IMR-90 (cell line): ENCODE results near the gene AKAP5. TPM values are rescaled to one million over a fixed set of nuclear protein-coding genes. Genes with fewer than 3 reads are reported as not detected.

Experiments
- ATAC-seq: fragments of 200-7000 bp; cut with Tn5 transposase; 2 replicates; pipeline ENCODE4 v1.9.1; 2020; ENCODE audit warnings: low read depth, mild to moderate bottlenecking, moderate library complexity
- BruUV-seq: library from RNA; stranded (reverse); fragments of 400-500 nt; replicated peaks from 2 replicates; lab custom pipeline; 2021; lab: Mats Ljungman, UMichigan
- CTCF ChIA-PET: fragments of 300-600 bp; formaldehyde crosslinking; extraction: SDS; loops from one replicate; lab custom pipeline; 2021; ENCODE audit warnings: antibody characterized with exemption; lab: Yijun Ruan, JAX
- POLR2A ChIA-PET: fragments of 300-600 bp; sonication (Branson Sonifier 250); formaldehyde crosslinking; loops from one replicate; lab custom pipeline; 2022; ENCODE audit warnings: antibody characterized with exemption; ENCODE audit not compliant: unreplicated experiment; lab: Charles Lee
- DNase-seq: peaks from one replicate; pipeline ENCODE4 v3.0.0; 2013
- H2AFZ ChIP-seq: replicated peaks from 2 replicates; pipeline ENCODE3; 2013; ENCODE audit warnings: low read length, mild to moderate bottlenecking; ENCODE audit not compliant: poor library complexity
- H2AK5ac ChIP-seq: 2 replicates; pipeline ENCODE4 v1.6.1; 2013; ENCODE audit warnings: low read depth, low read length, inconsistent platforms
- H2AK9ac ChIP-seq: replicated peaks from 2 replicates; pipeline ENCODE3; 2013; ENCODE audit warnings: mild to moderate bottlenecking, low read depth, low read length, moderate library complexity; ENCODE audit not compliant: poor library complexity
- H2BK120ac ChIP-seq: 2 replicates; pipeline ENCODE4 v1.6.1; 2013; ENCODE audit warnings: low read depth, low read length, inconsistent platforms
- H2BK15ac ChIP-seq: 3 replicates; pipeline ENCODE4 v1.6.1; 2013; ENCODE audit warnings: low read depth, low read length, inconsistent platforms
- H2BK20ac ChIP-seq: 2 replicates; pipeline ENCODE4 v1.6.1; 2013; ENCODE audit warnings: low read depth, mild to moderate bottlenecking, inconsistent platforms, low read length, moderate library complexity
- H2BK5ac ChIP-seq: 2 replicates; pipeline ENCODE4 v1.6.1; 2013; ENCODE audit warnings: mild to moderate bottlenecking, low read depth, low read length, inconsistent platforms; ENCODE audit not compliant: poor library complexity, severe bottlenecking
- H3K14ac ChIP-seq: replicated peaks from 2 replicates; pipeline ENCODE4 v1.6.1; 2013; ENCODE audit warnings: low read depth, low read length, inconsistent platforms
- H3K18ac ChIP-seq: 2 replicates; pipeline ENCODE4 v1.6.1; 2013; ENCODE audit warnings: low read depth, low read length, control low read depth
- H3K23ac ChIP-seq: 2 replicates; pipeline ENCODE4 v1.6.1; 2013; ENCODE audit warnings: low read depth, low read length, inconsistent platforms
- H3K27ac ChIP-seq: 2 replicates; pipeline ENCODE4 v1.5.1; 2013; ENCODE audit warnings: mild to moderate bottlenecking, control low read depth, low read length; ENCODE audit not compliant: insufficient read depth
- H3K27me3 ChIP-seq: 2 replicates; pipeline ENCODE4 v1.6.1; 2013; ENCODE audit warnings: low read length; ENCODE audit not compliant: control insufficient read depth, insufficient read depth
- H3K36me3 ChIP-seq: 2 replicates; pipeline ENCODE4 v1.6.1; 2013; ENCODE audit warnings: low read length, mixed read lengths; ENCODE audit not compliant: control insufficient read depth, insufficient read depth
- H3K4ac ChIP-seq: 2 replicates; pipeline ENCODE4 v1.6.1; 2013; ENCODE audit warnings: low read depth, low read length, inconsistent platforms
- H3K4me1 ChIP-seq: 2 replicates; pipeline ENCODE4 v1.6.1; 2013; ENCODE audit warnings: low read length, mixed read lengths; ENCODE audit not compliant: control insufficient read depth, insufficient read depth
- H3K4me2 ChIP-seq: 2 replicates; pipeline ENCODE4 v1.6.1; 2013; ENCODE audit warnings: low read depth, mild to moderate bottlenecking, control low read depth, low read length, moderate library complexity
- H3K4me3 ChIP-seq: 2 replicates; pipeline ENCODE4 v1.5.1; 2013; ENCODE audit warnings: low read depth, mild to moderate bottlenecking, control low read depth, low read length, moderate library complexity; ENCODE audit not compliant: insufficient read depth
- H3K56ac ChIP-seq: 2 replicates; pipeline ENCODE4 v1.6.1; 2013; ENCODE audit warnings: low read length, inconsistent platforms; ENCODE audit not compliant: insufficient read depth; ENCODE audit errors: extremely low read depth
- H3K79me1 ChIP-seq, 2 experiments: 2 replicates each; pipeline ENCODE4 v1.6.1; 2013; ENCODE audit warnings: low read length in 2 of 2, inconsistent platforms in 1 of 2, low read depth in 1 of 2
- H3K9ac ChIP-seq: 2 replicates; pipeline ENCODE4 v1.6.1; 2013; ENCODE audit warnings: low read depth, low read length, control low read depth
- H3K9me1 ChIP-seq: 2 replicates; pipeline ENCODE4 v1.6.1; 2013; ENCODE audit warnings: low read length, inconsistent platforms; ENCODE audit not compliant: insufficient read depth
- H3K9me3 ChIP-seq: 2 replicates; pipeline ENCODE4 v1.6.1; 2013; ENCODE audit warnings: low read length; ENCODE audit not compliant: control insufficient read depth, insufficient read depth
- H4K20me1 ChIP-seq: 2 replicates; pipeline ENCODE4 v1.6.1; 2013; ENCODE audit warnings: low read length, inconsistent platforms; ENCODE audit not compliant: insufficient read depth
- H4K5ac ChIP-seq: 2 replicates; pipeline ENCODE4 v1.6.1; 2013; ENCODE audit warnings: mild to moderate bottlenecking, low read depth, low read length, control low read depth
- H4K8ac ChIP-seq, 2 experiments: 2 replicates each; pipeline ENCODE4 v1.6.1; 2013; ENCODE audit warnings: low read depth in 2 of 2, low read length in 2 of 2, control low read depth in 1 of 2, inconsistent platforms in 1 of 2
- H4K91ac ChIP-seq: 2 replicates; pipeline ENCODE4 v1.6.1; 2013; ENCODE audit warnings: low read depth, low read length, inconsistent platforms; ENCODE audit not compliant: insufficient read depth
- CEBPB ChIP-seq: IDR thresholded peaks from 2 replicates; pipeline ENCODE4 v1.6.1; 2012; ENCODE audit warnings: low read depth, low read length, improper control_type of control experiment
- FOS ChIP-seq: fragments of 150-350 bp; IDR thresholded peaks from 2 replicates; pipeline ENCODE4 v1.6.1; 2016; ENCODE audit warnings: low read depth, low read length
- WGBS, 2 experiments: methylation state at CpG; one replicate each; pipeline versions ENCODE4 v1.1.5 to v1.1.7; 2013; ENCODE audit warnings: missing lambda C conversion rate in 2 of 2; ENCODE audit not compliant: insufficient read length in 1 of 2; ENCODE audit errors: extremely low coverage in 2 of 2; 5-methylcytosine and 5-hydroxymethylcytosine counted together
- dilution Hi-C: fragments of 300-500 bp; cut with HindIII; formaldehyde crosslinking; loops from one replicate; pipeline ENCODE4 v1.14.3; 2018; ENCODE audit warnings: low sequenced_read_pairs; ENCODE audit not compliant: unreplicated experiment
- in situ Hi-C: fragments of 300-500 bp; cut with MboI; formaldehyde crosslinking; loops from 3 replicates; pipeline ENCODE4 v1.14.3; 2019; ENCODE audit warnings: low sequenced_read_pairs, inconsistent platforms, mixed read lengths
- intact Hi-C: fragments of 100-400 bp; cut with micrococcal nuclease; formaldehyde crosslinking; loops from 2 replicates; pipeline ENCODE4 v1.10.0; 2022
- polyA plus RNA-seq, 3 experiments: library from polyadenylated mRNA; depleted of rRNA; stranded (reverse); fragments of >200 nt; gene quantifications; 2 replicates each; pipeline ENCODE4 v1.2.3, GENCODE V29; 2012; ENCODE audit warnings: low replicate concordance in 1 of 3
- total RNA-seq: library from RNA; depleted of rRNA; stranded (reverse); fragments of >200 nt; gene quantifications from 2 replicates; pipeline ENCODE4 v1.2.3, GENCODE V29; 2012

Gene AKAP5
- total and polyA plus RNA-seq, 2 of the 4 experiments (the other 2 are of a cell fraction) = 0.21 to 0.72 TPM

DNA sequence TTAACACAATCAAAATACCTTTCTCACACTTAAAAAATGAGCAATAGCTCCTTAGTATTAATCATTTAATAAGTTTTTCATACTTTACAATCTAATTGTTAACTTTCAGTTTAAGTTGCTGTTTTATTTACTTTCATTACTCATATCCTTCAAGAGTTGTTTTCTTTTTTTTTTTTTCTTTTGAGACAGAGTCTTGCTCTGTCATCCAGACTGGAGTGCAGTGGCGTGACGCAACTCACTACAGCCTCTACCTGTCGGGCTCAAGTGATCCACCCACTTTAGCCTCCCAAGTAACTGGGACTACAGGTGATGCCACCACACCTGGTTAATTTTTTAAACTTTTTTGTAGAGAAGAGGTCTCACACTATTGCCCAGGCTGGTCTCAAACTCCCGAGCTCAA is 55.4 kb downstream of the AKAP5 start:
- no peak overlapping the region for H2BK20ac ChIP-seq
- intact Hi-C loops = no loop called here
- H4K8ac ChIP-seq = no peak overlapping the region
- in situ Hi-C loops = no loop called here
- H3K14ac ChIP-seq = no peak overlapping the region
- peaks cover 24 to 58% of the 10 kb centered on the region in 2 experiments for H3K79me1 ChIP-seq
- no peak overlapping the region for H3K18ac ChIP-seq
- H2AK9ac ChIP-seq = no peak overlapping the region
- POLR2A ChIA-PET = no interaction called here
- DNase-seq (no peak), ATAC-seq (no peak)
- CTCF ChIA-PET = no interaction called here
- no peak overlapping the region for H3K56ac ChIP-seq
- no peak overlapping the region for H2AFZ ChIP-seq
- H3K4me3 ChIP-seq = no peak overlapping the region
- no peak overlapping the region for H4K91ac ChIP-seq
- no peak overlapping the region for H2BK15ac ChIP-seq
- H3K4ac ChIP-seq = no peak overlapping the region
- H4K5ac ChIP-seq = no peak overlapping the region
- WGBS, 2 experiments = no CpG with 5 or more reads among the region's 4 CpGs
- peaks cover 17% of the 10 kb centered on the region for H3K36me3 ChIP-seq
- peaks cover 3% of the 10 kb centered on the region; the same call in 1 of the 2 replicates for H3K4me1 ChIP-seq
- H3K4me2 ChIP-seq = no peak overlapping the region
- no peak overlapping the region for H2BK5ac ChIP-seq
- H3K27me3 ChIP-seq = no peaks in the 10 kb centered on the region
- H3K27ac ChIP-seq = no peak overlapping the region
- dilution Hi-C loops = no loop called here
- H2BK120ac ChIP-seq = no peak overlapping the region
- TF ChIP-seq FOS (no peak), CEBPB (peak; percentile 73)
- no TSS peak for BruUV-seq
- H3K9me1 ChIP-seq = peaks cover 11% of the 10 kb centered on the region; the same call in 1 of the 2 replicates
- no peak overlapping the region for H2AK5ac ChIP-seq
- H3K9me3 ChIP-seq = no peaks in the 10 kb centered on the region
- no peak overlapping the region for H3K23ac ChIP-seq
- no peak overlapping the region for H3K9ac ChIP-seq
- peaks cover 70% of the 10 kb centered on the region for H4K20me1 ChIP-seq
